H9 (cell line): Measurements from ENCODE around the gene SLC2A4RG. TPM values are rescaled to one million over a fixed set of nuclear protein-coding genes. Genes with fewer than 3 reads are reported as not detected.

Experiments
- DNase-seq: peaks from one replicate; pipeline ENCODE4 v3.0.0-alpha.2; 2017
- H2AFZ ChIP-seq: one replicate; pipeline ENCODE4 v1.6.1; 2013; ENCODE audit warnings: mild to moderate bottlenecking, low read length, control low read depth, moderate library complexity
- H2AK5ac ChIP-seq: 2 replicates; pipeline ENCODE4 v1.6.1; 2013; ENCODE audit warnings: low read length, control low read depth, mixed read lengths; ENCODE audit not compliant: insufficient read length
- H2BK120ac ChIP-seq: one replicate; pipeline ENCODE4 v1.6.1; 2013; ENCODE audit warnings: low read depth, mild to moderate bottlenecking, low read length, control low read depth, inconsistent platforms; ENCODE audit not compliant: poor library complexity, severe bottlenecking
- H2BK12ac ChIP-seq: 2 replicates; pipeline ENCODE4 v1.6.1; 2013; ENCODE audit warnings: low read length, control low read depth, mixed read lengths, low read depth; ENCODE audit not compliant: insufficient read length
- H2BK15ac ChIP-seq: 2 replicates; pipeline ENCODE4 v1.6.1; 2013; ENCODE audit warnings: low read depth, low read length, control low read depth
- H2BK20ac ChIP-seq: one replicate; pipeline ENCODE4 v1.6.1; 2013; ENCODE audit warnings: low read depth, mild to moderate bottlenecking, low read length, control low read depth, inconsistent platforms; ENCODE audit not compliant: poor library complexity, severe bottlenecking
- H2BK5ac ChIP-seq: 2 replicates; pipeline ENCODE4 v1.6.1; 2013; ENCODE audit warnings: low read length, control low read depth, mixed read lengths; ENCODE audit not compliant: insufficient read length
- H3K14ac ChIP-seq: 2 replicates; pipeline ENCODE4 v1.6.1; 2013; ENCODE audit warnings: low read length, control low read depth; ENCODE audit not compliant: insufficient read depth
- H3K18ac ChIP-seq: 2 replicates; pipeline ENCODE4 v1.6.1; 2013; ENCODE audit warnings: low read depth, mild to moderate bottlenecking, mixed read lengths, low read length, control low read depth; ENCODE audit not compliant: insufficient read length
- H3K23ac ChIP-seq: 2 replicates; pipeline ENCODE4 v1.6.1; 2013; ENCODE audit warnings: low read length, control low read depth, mixed read lengths, low read depth; ENCODE audit not compliant: insufficient read length
- H3K23me2 ChIP-seq: 2 replicates; pipeline ENCODE4 v1.6.1; 2013; ENCODE audit warnings: low read depth, mild to moderate bottlenecking, mixed read lengths, low read length, control low read depth; ENCODE audit not compliant: insufficient read length, poor library complexity, severe bottlenecking
- H3K27ac ChIP-seq: 2 replicates; pipeline ENCODE4 v1.5.1; 2013; ENCODE audit warnings: low read length, control low read depth, mixed read lengths, low read depth; ENCODE audit not compliant: insufficient read length
- H3K27me3 ChIP-seq: 2 replicates; pipeline ENCODE4 v1.6.1; 2013; ENCODE audit warnings: low read length, control low read depth, inconsistent platforms; ENCODE audit not compliant: insufficient read depth
- H3K4ac ChIP-seq: 2 replicates; pipeline ENCODE4 v1.6.1; 2013; ENCODE audit warnings: low read depth, mild to moderate bottlenecking, control low read depth, inconsistent platforms, low read length, moderate library complexity
- H3K4me1 ChIP-seq: 2 replicates; pipeline ENCODE4 v1.6.1; 2013; ENCODE audit warnings: low read length, control low read depth, inconsistent platforms; ENCODE audit not compliant: insufficient read depth
- H3K4me2 ChIP-seq: 2 replicates; pipeline ENCODE4 v1.6.1; 2013; ENCODE audit warnings: low read length, control low read depth, mixed read lengths; ENCODE audit not compliant: insufficient read length, insufficient read depth
- H3K56ac ChIP-seq: 2 replicates; pipeline ENCODE4 v1.6.1; 2013; ENCODE audit warnings: low read depth, mild to moderate bottlenecking, mixed read lengths, low read length, control low read depth; ENCODE audit not compliant: insufficient read length
- H3K79me1 ChIP-seq: 2 replicates; pipeline ENCODE4 v1.6.1; 2013; ENCODE audit warnings: low read depth, mild to moderate bottlenecking, moderate library complexity, low read length, control low read depth, inconsistent platforms; ENCODE audit not compliant: insufficient read depth, poor library complexity, severe bottlenecking
- H3K79me2 ChIP-seq: 2 replicates; pipeline ENCODE4 v1.6.1; 2013; ENCODE audit warnings: low read length, control low read depth, inconsistent platforms; ENCODE audit not compliant: insufficient read depth
- H3K9ac ChIP-seq: 2 replicates; pipeline ENCODE4 v1.6.1; 2013; ENCODE audit warnings: low read length, control low read depth, mixed read lengths; ENCODE audit not compliant: insufficient read length; ENCODE audit errors: extremely low read depth
- H3K9me3 ChIP-seq: one replicate; pipeline ENCODE4 v1.6.1; 2013; ENCODE audit warnings: low read depth, low read length, inconsistent platforms; ENCODE audit not compliant: control insufficient read depth
- H3T11ph ChIP-seq: one replicate; pipeline ENCODE4 v1.6.1; 2013; ENCODE audit warnings: mild to moderate bottlenecking, low read length, control low read depth, inconsistent platforms
- H4K20me1 ChIP-seq: one replicate; pipeline ENCODE4 v1.6.1; 2013; ENCODE audit not compliant: control insufficient read depth, insufficient read length, insufficient read depth
- H4K5ac ChIP-seq: 2 replicates; pipeline ENCODE4 v1.6.1; 2013; ENCODE audit warnings: low read depth, mild to moderate bottlenecking, mixed read lengths, low read length, control low read depth; ENCODE audit not compliant: insufficient read length
- H4K8ac ChIP-seq: replicated peaks from 2 replicates; pipeline ENCODE4 v1.6.1; 2013; ENCODE audit warnings: low read length, control low read depth, mixed read lengths, low read depth; ENCODE audit not compliant: insufficient read length
- H4K91ac ChIP-seq: 2 replicates; pipeline ENCODE4 v1.6.1; 2013; ENCODE audit warnings: low read depth, mild to moderate bottlenecking, moderate library complexity, mixed read lengths, low read length, control low read depth; ENCODE audit not compliant: insufficient read length
- H3K27ac Mint-ChIP-seq, 3 experiments: 2 replicates in 2 of 3; 3 replicates in 1 of 3; pipeline ENCODE4 v1.8.0; 2020 to 2021; ENCODE audit warnings: mixed read lengths in 3 of 3, mild to moderate bottlenecking in 1 of 3, moderate library complexity in 1 of 3
- H3K27me3 Mint-ChIP-seq: 2 replicates; pipeline ENCODE4 v1.8.0; 2021; ENCODE audit warnings: low read depth, mild to moderate bottlenecking, moderate library complexity, mixed read lengths
- H3K36me3 Mint-ChIP-seq, 3 experiments: 2 replicates in 2 of 3; 3 replicates in 1 of 3; pipeline ENCODE4 v1.8.0; 2020 to 2021; ENCODE audit warnings: low read depth in 3 of 3, mixed read lengths in 3 of 3; ENCODE audit not compliant: insufficient read depth in 1 of 3
- H3K4me1 Mint-ChIP-seq, 2 experiments: 2 replicates each; pipeline ENCODE4 v1.8.0; 2020; ENCODE audit warnings: mixed read lengths in 2 of 2
- H3K4me3 Mint-ChIP-seq, 2 experiments: 2 replicates in 1 of 2; 3 replicates in 1 of 2; pipeline ENCODE4 v1.8.0; 2020 to 2021; ENCODE audit warnings: mild to moderate bottlenecking in 2 of 2, mixed read lengths in 2 of 2, moderate library complexity in 1 of 2
- H3K9me3 Mint-ChIP-seq, 2 experiments: 2 replicates in 1 of 2; 3 replicates in 1 of 2; pipeline ENCODE4 v1.8.0; 2020; ENCODE audit warnings: mild to moderate bottlenecking in 2 of 2, mixed read lengths in 2 of 2, moderate library complexity in 1 of 2
- WGBS: extraction: QIAGEN DNeasy Blood & Tissue Kit; methylation state at CpG from one replicate; pipeline ENCODE4 v1.1.7; 2013; ENCODE audit warnings: missing lambda C conversion rate, low lambda C conversion rate, mixed read lengths; ENCODE audit not compliant: insufficient read length; ENCODE audit errors: extremely low coverage; 5-methylcytosine and 5-hydroxymethylcytosine counted together
- total RNA-seq: library from RNA; stranded (reverse); gene quantifications from 2 replicates; pipeline ENCODE4 v1.2.1, GENCODE V29; 2021
- TF ChIP-seq, protein P1 (sequence below): fragments of 200-600 bp; sonication (generic); conservative IDR thresholded peaks from 3 replicates; pipeline ENCODE4 v1.8.0; 2021; ENCODE audit warnings: antibody characterized with exemption, mild to moderate bottlenecking

The SLC2A4RG gene
- total RNA-seq, 1 experiment from 2014 or later: 43.9 TPM

DNA sequence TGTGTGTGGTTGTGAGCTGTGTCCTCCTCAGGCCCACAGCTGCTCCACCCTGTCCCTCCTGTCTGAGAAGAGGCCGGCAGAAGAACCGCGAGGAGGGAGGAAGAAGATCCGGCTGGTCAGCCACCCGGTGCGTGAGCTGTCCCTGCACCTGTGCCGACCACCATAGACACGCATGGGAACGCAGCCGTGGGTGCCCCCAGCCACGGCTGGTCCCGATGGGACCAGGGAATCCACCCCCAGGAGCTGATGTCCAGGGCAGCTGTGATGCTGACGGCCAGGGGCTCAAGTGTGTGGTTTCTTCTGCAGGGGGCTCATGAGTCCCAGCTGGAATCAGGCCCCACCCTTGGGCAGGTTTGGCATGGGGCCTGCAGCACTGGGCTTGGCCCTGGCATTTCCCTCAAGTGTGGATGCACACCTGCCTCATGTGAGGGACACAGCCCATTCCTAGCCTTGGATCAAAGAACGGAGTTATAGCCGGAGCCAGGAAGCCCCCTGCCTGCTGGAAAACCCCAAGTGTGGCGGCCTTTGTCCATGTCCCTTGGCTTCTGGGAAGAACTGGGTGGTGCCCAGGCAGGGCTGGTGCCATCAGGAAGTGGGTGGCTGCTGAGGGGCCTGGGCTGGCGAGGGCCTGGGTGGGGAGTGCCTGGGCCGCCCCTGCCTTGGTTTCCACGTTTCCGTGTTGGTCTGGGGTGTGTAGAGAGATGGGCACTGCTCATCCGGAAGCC, 47.7 kb upstream of the SLC2A4RG start:
- H3K23me2 ChIP-seq: peaks cover 4% of the 10 kb centered on the region
- no peak overlapping the region for H4K91ac ChIP-seq
- no peak overlapping the region for H2BK12ac ChIP-seq
- no peak overlapping the region for H2AK5ac ChIP-seq
- no peak overlapping the region for H4K8ac ChIP-seq
- H2BK120ac ChIP-seq: no peak overlapping the region
- Mint-ChIP-seq H3K4me1 (peaks cover 2 to 4% of the 10 kb centered on the region in 2 experiments), H3K27me3 (peaks cover 3% of the 10 kb centered on the region), H3K9me3 (peaks cover 3 to 5% of the 10 kb centered on the region in 2 experiments; a peak in 3 of 5 replicates), H3K36me3 (peaks cover 14 to 20% (median 17%) of the 10 kb centered on the region in 3 experiments; a peak in 6 of 7 replicates), H3K27ac (peak overlapping the region in 2 of 3 experiments; percentile 60 to 88; a peak in 3 of 7 replicates), H3K4me3 (no peak overlapping the region)
- no peak overlapping the region for H3K23ac ChIP-seq
- no peaks in the 10 kb centered on the region for H3K9me3 ChIP-seq
- H3K56ac ChIP-seq: no peak overlapping the region
- H3K4me2 ChIP-seq: no peak overlapping the region
- no peaks in the 10 kb centered on the region for H3K27me3 ChIP-seq
- no peak overlapping the region for H2BK20ac ChIP-seq
- no peak overlapping the region for H3T11ph ChIP-seq
- H3K18ac ChIP-seq: no peak overlapping the region
- H2AFZ ChIP-seq: no peak overlapping the region
- no peak overlapping the region for H3K14ac ChIP-seq
- no peak overlapping the region for H3K9ac ChIP-seq
- TF ChIP-seq, protein P1, sequence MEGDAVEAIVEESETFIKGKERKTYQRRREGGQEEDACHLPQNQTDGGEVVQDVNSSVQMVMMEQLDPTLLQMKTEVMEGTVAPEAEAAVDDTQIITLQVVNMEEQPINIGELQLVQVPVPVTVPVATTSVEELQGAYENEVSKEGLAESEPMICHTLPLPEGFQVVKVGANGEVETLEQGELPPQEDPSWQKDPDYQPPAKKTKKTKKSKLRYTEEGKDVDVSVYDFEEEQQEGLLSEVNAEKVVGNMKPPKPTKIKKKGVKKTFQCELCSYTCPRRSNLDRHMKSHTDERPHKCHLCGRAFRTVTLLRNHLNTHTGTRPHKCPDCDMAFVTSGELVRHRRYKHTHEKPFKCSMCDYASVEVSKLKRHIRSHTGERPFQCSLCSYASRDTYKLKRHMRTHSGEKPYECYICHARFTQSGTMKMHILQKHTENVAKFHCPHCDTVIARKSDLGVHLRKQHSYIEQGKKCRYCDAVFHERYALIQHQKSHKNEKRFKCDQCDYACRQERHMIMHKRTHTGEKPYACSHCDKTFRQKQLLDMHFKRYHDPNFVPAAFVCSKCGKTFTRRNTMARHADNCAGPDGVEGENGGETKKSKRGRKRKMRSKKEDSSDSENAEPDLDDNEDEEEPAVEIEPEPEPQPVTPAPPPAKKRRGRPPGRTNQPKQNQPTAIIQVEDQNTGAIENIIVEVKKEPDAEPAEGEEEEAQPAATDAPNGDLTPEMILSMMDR: no peak
- H3K4ac ChIP-seq: no peak overlapping the region
- no peak overlapping the region for H2BK5ac ChIP-seq
- no peak overlapping the region for H2BK15ac ChIP-seq
- no peaks in the 10 kb centered on the region for H3K79me2 ChIP-seq
- no peak overlapping the region for H4K5ac ChIP-seq
- H3K27ac ChIP-seq: no peak overlapping the region
- WGBS: no CpG with 5 or more reads among the region's 21 CpGs
- no peaks in the 10 kb centered on the region for H3K4me1 ChIP-seq
- H3K79me1 ChIP-seq: no peaks in the 10 kb centered on the region
- H4K20me1 ChIP-seq: no peaks in the 10 kb centered on the region
- no peak for DNase-seq
